ENCODE data around the gene PALLD.

The PALLD gene

GRCh38 chr4:168740691-168741090, 243.8 kb downstream of the PALLD start:
- Histone ChIP-seq H3K36me3 (ENCODE audit: insufficient read depth, low read length) (no peaks in the 10 kb centered on the region), H3K4me1 (ENCODE audit: insufficient read depth, low read length, severe bottlenecking) (no peaks in the 10 kb centered on the region), H4K20me1 (ENCODE audit: insufficient read depth, low read length) (no peaks in the 10 kb centered on the region), H3K27ac (ENCODE audit: low read depth, low read length, poor library complexity, severe bottlenecking) (no peak overlapping the region), H3K9me2 (ENCODE audit: low read depth, low read length) (no peaks in the 10 kb centered on the region), H3K4me2 (ENCODE audit: low read length) (no peak overlapping the region), H3K9ac (ENCODE audit: low read length) (no peak overlapping the region), H3K79me2 (ENCODE audit: insufficient read depth, low read length) (no peaks in the 10 kb centered on the region), H3K4me3 (ENCODE audit: low read depth, low read length, poor library complexity, severe bottlenecking) (no peak overlapping the region), H3F3A (ENCODE audit: insufficient read depth, low read length) (no peaks in the 10 kb centered on the region), H3K27me3 (ENCODE audit: insufficient read depth, low read length) (no peaks in the 10 kb centered on the region), H3K9me3 (ENCODE audit: low read length) (no peaks in the 10 kb centered on the region), H2AFZ (ENCODE audit: low read length) (no peak overlapping the region)
- TF ChIP-seq, protein P1, sequence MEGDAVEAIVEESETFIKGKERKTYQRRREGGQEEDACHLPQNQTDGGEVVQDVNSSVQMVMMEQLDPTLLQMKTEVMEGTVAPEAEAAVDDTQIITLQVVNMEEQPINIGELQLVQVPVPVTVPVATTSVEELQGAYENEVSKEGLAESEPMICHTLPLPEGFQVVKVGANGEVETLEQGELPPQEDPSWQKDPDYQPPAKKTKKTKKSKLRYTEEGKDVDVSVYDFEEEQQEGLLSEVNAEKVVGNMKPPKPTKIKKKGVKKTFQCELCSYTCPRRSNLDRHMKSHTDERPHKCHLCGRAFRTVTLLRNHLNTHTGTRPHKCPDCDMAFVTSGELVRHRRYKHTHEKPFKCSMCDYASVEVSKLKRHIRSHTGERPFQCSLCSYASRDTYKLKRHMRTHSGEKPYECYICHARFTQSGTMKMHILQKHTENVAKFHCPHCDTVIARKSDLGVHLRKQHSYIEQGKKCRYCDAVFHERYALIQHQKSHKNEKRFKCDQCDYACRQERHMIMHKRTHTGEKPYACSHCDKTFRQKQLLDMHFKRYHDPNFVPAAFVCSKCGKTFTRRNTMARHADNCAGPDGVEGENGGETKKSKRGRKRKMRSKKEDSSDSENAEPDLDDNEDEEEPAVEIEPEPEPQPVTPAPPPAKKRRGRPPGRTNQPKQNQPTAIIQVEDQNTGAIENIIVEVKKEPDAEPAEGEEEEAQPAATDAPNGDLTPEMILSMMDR (IDR thresholded peaks at IDR 0.05; ENCODE audit: low read length) = no peak
- TF ChIP-seq EZH2 (IDR thresholded peaks at IDR 0.05; ENCODE audit: borderline replicate concordance, low read length) = no peak

GRCh38 chr4:168741281-168742173, 244.7 kb downstream of the PALLD start:
- TF ChIP-seq, protein P1 (IDR thresholded peaks at IDR 0.05; ENCODE audit: low read length) = no peak
- no peak for TF ChIP-seq EZH2 (IDR thresholded peaks at IDR 0.05; ENCODE audit: borderline replicate concordance, low read length)
- no peaks in the 10 kb centered on the region for H4K20me1 ChIP-seq (ENCODE audit: insufficient read depth, low read length)

DNA sequence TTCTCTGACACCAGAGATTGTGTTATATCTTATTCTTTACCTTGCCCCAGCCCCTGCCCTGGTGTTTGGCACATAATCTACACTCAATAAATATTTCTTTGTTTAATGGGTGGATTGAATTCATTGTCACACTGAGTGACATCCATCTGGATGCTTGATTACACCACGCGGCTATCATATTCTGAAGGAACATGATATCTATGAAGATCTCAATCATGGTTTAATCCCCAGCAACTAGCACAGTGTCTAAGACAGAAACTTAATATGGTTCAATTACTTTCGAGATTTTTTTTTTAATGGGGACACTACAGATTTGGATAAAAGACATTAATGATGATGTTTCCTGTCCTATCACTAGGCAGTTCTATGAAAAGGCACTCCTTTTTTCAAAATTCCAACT, 246.3 kb downstream of the PALLD start:
- Histone ChIP-seq H3K9me2 (ENCODE audit: low read depth, low read length) (no peaks in the 10 kb centered on the region), H3K27ac (ENCODE audit: low read depth, low read length, poor library complexity, severe bottlenecking) (no peak overlapping the region), H3K4me3 (ENCODE audit: low read depth, low read length, poor library complexity, severe bottlenecking) (no peak overlapping the region), H3K9me3 (ENCODE audit: low read length) (no peaks in the 10 kb centered on the region), H3K79me2 (ENCODE audit: insufficient read depth, low read length) (no peaks in the 10 kb centered on the region), H3K9ac (ENCODE audit: low read length) (no peak overlapping the region), H3F3A (ENCODE audit: insufficient read depth, low read length) (no peaks in the 10 kb centered on the region), H4K20me1 (ENCODE audit: insufficient read depth, low read length) (no peaks in the 10 kb centered on the region), H3K4me1 (ENCODE audit: insufficient read depth, low read length, severe bottlenecking) (no peaks in the 10 kb centered on the region), H3K4me2 (ENCODE audit: low read length) (no peak overlapping the region), H2AFZ (ENCODE audit: low read length) (no peak overlapping the region), H3K27me3 (ENCODE audit: insufficient read depth, low read length) (no peaks in the 10 kb centered on the region), H3K36me3 (ENCODE audit: insufficient read depth, low read length) (no peaks in the 10 kb centered on the region)
- TF ChIP-seq EZH2 (IDR thresholded peaks at IDR 0.05; ENCODE audit: borderline replicate concordance, low read length) = no peak
- TF ChIP-seq, protein P1 (IDR thresholded peaks at IDR 0.05; ENCODE audit: low read length) = no peak

More at GRCh38 chr4:168741281-168742173, 244.7 kb downstream of the PALLD start:
- Histone ChIP-seq H3K27ac (ENCODE audit: low read depth, low read length, poor library complexity, severe bottlenecking) (no peak overlapping the region), H3K4me2 (ENCODE audit: low read length) (no peak overlapping the region), H3F3A (ENCODE audit: insufficient read depth, low read length) (no peaks in the 10 kb centered on the region), H3K27me3 (ENCODE audit: insufficient read depth, low read length) (no peaks in the 10 kb centered on the region), H3K79me2 (ENCODE audit: insufficient read depth, low read length) (no peaks in the 10 kb centered on the region), H3K4me3 (ENCODE audit: low read depth, low read length, poor library complexity, severe bottlenecking) (no peak overlapping the region), H3K9me3 (ENCODE audit: low read length) (no peaks in the 10 kb centered on the region), H3K9me2 (ENCODE audit: low read depth, low read length) (no peaks in the 10 kb centered on the region), H3K9ac (ENCODE audit: low read length) (no peak overlapping the region), H3K36me3 (ENCODE audit: insufficient read depth, low read length) (no peaks in the 10 kb centered on the region), H3K4me1 (ENCODE audit: insufficient read depth, low read length, severe bottlenecking) (no peaks in the 10 kb centered on the region), H2AFZ (ENCODE audit: low read length) (no peak overlapping the region)
